ENCODE results near the gene TTBK2.

- no peak for TF ChIP-seq CTCF (IDR thresholded peaks at IDR 0.05; ENCODE audit: insufficient read depth, low read length)
- TF ChIP-seq REST (IDR thresholded peaks at IDR 0.05; ENCODE audit: insufficient replicate concordance, low read depth): no peak
- no peak for TF ChIP-seq POLR2AphosphoS5 (IDR thresholded peaks at IDR 0.05; ENCODE audit: low read depth)
These were observed 200.5 kb downstream of the TTBK2 start for GRCh38 chr15:42720071-42720470.
